Breast epithelium (tissue), 3 donors: ENCODE measurements around the gene ATL3.

Experiments
- POLR2A ChIP-seq: fragments of 450-650 bp; IDR thresholded peaks from one replicate; pipeline ENCODE4 v1.6.1; 2016; ENCODE audit warnings: antibody characterized with exemption, mild to moderate bottlenecking, moderate library complexity
- POLR2AphosphoS5 ChIP-seq, 3 donors: sonication (generic); formaldehyde crosslinking; IDR thresholded peaks; one replicate each; pipeline ENCODE4 v1.6.1; 2017; ENCODE audit warnings: antibody characterized with exemption in 3 of 3
- TF ChIP-seq, protein P1 (sequence below), 3 donors: fragments of 450-650 bp; IDR thresholded peaks; one replicate each; pipeline ENCODE4 v1.5.1; 2016 to 2017; ENCODE audit warnings: antibody characterized with exemption in 3 of 3, mild to moderate bottlenecking in 3 of 3, moderate library complexity in 3 of 3

DNA sequence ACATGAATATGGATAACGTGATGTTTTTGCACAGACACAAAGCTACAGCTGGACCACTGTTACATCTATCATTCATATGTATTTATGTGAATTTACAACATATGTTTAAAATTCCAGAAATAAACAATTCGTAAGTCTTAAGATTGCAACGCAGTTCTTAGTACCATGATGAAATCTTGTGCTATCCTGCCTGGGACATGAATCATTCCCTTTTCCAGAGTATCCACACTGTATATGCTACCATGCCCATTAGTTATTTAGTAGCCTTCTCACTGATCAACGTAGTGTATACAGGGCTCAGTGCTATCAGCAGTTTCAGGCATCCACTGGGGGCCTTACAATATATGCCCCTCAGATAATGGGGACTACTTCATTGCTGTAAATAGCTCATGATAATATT, 4.3 kb downstream of the ATL3 start:
- TF ChIP-seq, protein P1, sequence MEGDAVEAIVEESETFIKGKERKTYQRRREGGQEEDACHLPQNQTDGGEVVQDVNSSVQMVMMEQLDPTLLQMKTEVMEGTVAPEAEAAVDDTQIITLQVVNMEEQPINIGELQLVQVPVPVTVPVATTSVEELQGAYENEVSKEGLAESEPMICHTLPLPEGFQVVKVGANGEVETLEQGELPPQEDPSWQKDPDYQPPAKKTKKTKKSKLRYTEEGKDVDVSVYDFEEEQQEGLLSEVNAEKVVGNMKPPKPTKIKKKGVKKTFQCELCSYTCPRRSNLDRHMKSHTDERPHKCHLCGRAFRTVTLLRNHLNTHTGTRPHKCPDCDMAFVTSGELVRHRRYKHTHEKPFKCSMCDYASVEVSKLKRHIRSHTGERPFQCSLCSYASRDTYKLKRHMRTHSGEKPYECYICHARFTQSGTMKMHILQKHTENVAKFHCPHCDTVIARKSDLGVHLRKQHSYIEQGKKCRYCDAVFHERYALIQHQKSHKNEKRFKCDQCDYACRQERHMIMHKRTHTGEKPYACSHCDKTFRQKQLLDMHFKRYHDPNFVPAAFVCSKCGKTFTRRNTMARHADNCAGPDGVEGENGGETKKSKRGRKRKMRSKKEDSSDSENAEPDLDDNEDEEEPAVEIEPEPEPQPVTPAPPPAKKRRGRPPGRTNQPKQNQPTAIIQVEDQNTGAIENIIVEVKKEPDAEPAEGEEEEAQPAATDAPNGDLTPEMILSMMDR (IDR thresholded peaks at IDR 0.05), result no peak
- TF ChIP-seq POLR2AphosphoS5 (IDR thresholded peaks at IDR 0.05), result no peak
- no peak for TF ChIP-seq POLR2A
